ENCODE measurements around the gene CACNG1.

CACNG1 gene

GRCh38 chr17:67041941-67042899 is 2.1 kb upstream of the CACNG1 start:
- no peaks in the 10 kb centered on the region for H3K27me3 ChIP-seq (ENCODE audit: insufficient read depth, poor library complexity, severe bottlenecking)
- no peak overlapping the region for H3K4me3 ChIP-seq (replicated peaks; ENCODE audit: insufficient read depth, low read length)
- no peak overlapping the region for H3K27ac ChIP-seq (replicated peaks)
- TF ChIP-seq SPI1 (IDR thresholded peaks at IDR 0.05; ENCODE audit: borderline replicate concordance, low read depth) (no peak), REST (IDR thresholded peaks at IDR 0.05; ENCODE audit: insufficient replicate concordance, low read depth) (no peak)
- no peak for DNase-seq (ENCODE audit: low read depth in 1 of 2, low spot score in 1 of 2)

- no peak for DNase-seq (ENCODE audit: low read depth in 1 of 2, low spot score in 1 of 2)
- H3K27ac ChIP-seq (replicated peaks): no peak overlapping the region
- H3K4me3 ChIP-seq (replicated peaks; ENCODE audit: insufficient read depth, low read length): no peak overlapping the region
- no peaks in the 10 kb centered on the region for H3K27me3 ChIP-seq (ENCODE audit: insufficient read depth, poor library complexity, severe bottlenecking)
- TF ChIP-seq SPI1 (IDR thresholded peaks at IDR 0.05; ENCODE audit: borderline replicate concordance, low read depth) (no peak), REST (IDR thresholded peaks at IDR 0.05; ENCODE audit: insufficient replicate concordance, low read depth) (no peak), GABPA (IDR thresholded peaks at IDR 0.05; ENCODE audit: low read depth) (no peak), CTCF (IDR thresholded peaks at IDR 0.05; ENCODE audit: insufficient read depth, low read length) (no peak), POLR2AphosphoS5 (IDR thresholded peaks at IDR 0.05; ENCODE audit: low read depth) (no peak)
Measured at GRCh38 chr17:67043283-67043682, 1.1 kb upstream of the CACNG1 start.

GRCh38 chr17:67044940-67045339 is 586 bp downstream of the CACNG1 start:
- Histone ChIP-seq H3K4me3 (replicated peaks; ENCODE audit: insufficient read depth, low read length) (no peak overlapping the region), H3K27me3 (ENCODE audit: insufficient read depth, poor library complexity, severe bottlenecking) (no peaks in the 10 kb centered on the region), H3K27ac (replicated peaks) (no peak overlapping the region)
- DNase-seq (ENCODE audit: low read depth in 1 of 2, low spot score in 1 of 2): no peak
- TF ChIP-seq REST (IDR thresholded peaks at IDR 0.05; ENCODE audit: insufficient replicate concordance, low read depth): no peak
- no peak for TF ChIP-seq POLR2AphosphoS5 (IDR thresholded peaks at IDR 0.05; ENCODE audit: low read depth)
- TF ChIP-seq GABPA (IDR thresholded peaks at IDR 0.05; ENCODE audit: low read depth): no peak
- TF ChIP-seq SPI1 (IDR thresholded peaks at IDR 0.05; ENCODE audit: borderline replicate concordance, low read depth): no peak
- TF ChIP-seq CTCF (IDR thresholded peaks at IDR 0.05; ENCODE audit: insufficient read depth, low read length): no peak
